Activated CD4-positive, alpha-beta memory T cell treated with anti-CD3 and anti-CD28 coated beads, Interleukin-2, amount 10 ng/mL, durations not matched to agents 7 days and 5 days (primary cell): Measurements from ENCODE around the gene ARHGAP21. TPM values are rescaled to one million over a fixed set of nuclear protein-coding genes. Genes with fewer than 3 reads are reported as not detected.
A peak's percentile ranks its signal among the peaks of the same experiment; 100 is the strongest.

Experiments used
- CTCF ChIA-PET: fragments of 350-600 bp; sonication (Branson Sonifier 250); formaldehyde crosslinking; loops from one replicate; lab custom pipeline; 2021; ENCODE audit warnings: antibody characterized with exemption, inconsistent platforms; lab: Charles Lee
- POLR2A ChIA-PET: fragments of 350-600 bp; sonication (Branson Sonifier 250); formaldehyde crosslinking; loops from one replicate; lab custom pipeline; 2021; ENCODE audit warnings: antibody characterized with exemption; lab: Charles Lee
- DNase-seq: peaks from one replicate; pipeline ENCODE4 v3.0.0-alpha.2; 2020
- H3K27ac Mint-ChIP-seq: one replicate; pipeline ENCODE4 v1.8.0; 2021; ENCODE audit warnings: mild to moderate bottlenecking, mixed read lengths
- H3K27me3 Mint-ChIP-seq: one replicate; pipeline ENCODE4 v1.8.0; 2021; ENCODE audit warnings: mixed read lengths
- H3K36me3 Mint-ChIP-seq: one replicate; pipeline ENCODE4 v1.8.0; 2021; ENCODE audit warnings: low read depth, mixed read lengths
- H3K4me1 Mint-ChIP-seq: one replicate; pipeline ENCODE4 v1.8.0; 2021; ENCODE audit warnings: mixed read lengths
- H3K4me3 Mint-ChIP-seq: one replicate; pipeline ENCODE4 v1.8.0; 2021; ENCODE audit warnings: mild to moderate bottlenecking, mixed read lengths
- H3K9me3 Mint-ChIP-seq: one replicate; pipeline ENCODE4 v1.8.0; 2021; ENCODE audit warnings: mixed read lengths
- total RNA-seq, 2 experiments: library from RNA; stranded (reverse); gene quantifications; one replicate each; pipeline ENCODE4 v1.2.3, GENCODE V29; 2021

Gene ARHGAP21
- total RNA-seq, 2 experiments from 2014 or later, result 35.6 to 36.0 TPM

GRCh38 chr10:24720096-24720495, 3.6 kb downstream of the ARHGAP21 start:
- peaks cover 22% of the 10 kb centered on the region for H3K36me3 Mint-ChIP-seq
- no peaks in the 10 kb centered on the region for H3K9me3 Mint-ChIP-seq
- no peak for DNase-seq
- POLR2A ChIA-PET, result no interaction called here
- H3K27ac Mint-ChIP-seq, result no peak overlapping the region
- peaks cover 30% of the 10 kb centered on the region for H3K4me1 Mint-ChIP-seq
- no peaks in the 10 kb centered on the region for H3K27me3 Mint-ChIP-seq
- H3K4me3 Mint-ChIP-seq, result no peak overlapping the region
- CTCF ChIA-PET, result no interaction called here

DNA sequence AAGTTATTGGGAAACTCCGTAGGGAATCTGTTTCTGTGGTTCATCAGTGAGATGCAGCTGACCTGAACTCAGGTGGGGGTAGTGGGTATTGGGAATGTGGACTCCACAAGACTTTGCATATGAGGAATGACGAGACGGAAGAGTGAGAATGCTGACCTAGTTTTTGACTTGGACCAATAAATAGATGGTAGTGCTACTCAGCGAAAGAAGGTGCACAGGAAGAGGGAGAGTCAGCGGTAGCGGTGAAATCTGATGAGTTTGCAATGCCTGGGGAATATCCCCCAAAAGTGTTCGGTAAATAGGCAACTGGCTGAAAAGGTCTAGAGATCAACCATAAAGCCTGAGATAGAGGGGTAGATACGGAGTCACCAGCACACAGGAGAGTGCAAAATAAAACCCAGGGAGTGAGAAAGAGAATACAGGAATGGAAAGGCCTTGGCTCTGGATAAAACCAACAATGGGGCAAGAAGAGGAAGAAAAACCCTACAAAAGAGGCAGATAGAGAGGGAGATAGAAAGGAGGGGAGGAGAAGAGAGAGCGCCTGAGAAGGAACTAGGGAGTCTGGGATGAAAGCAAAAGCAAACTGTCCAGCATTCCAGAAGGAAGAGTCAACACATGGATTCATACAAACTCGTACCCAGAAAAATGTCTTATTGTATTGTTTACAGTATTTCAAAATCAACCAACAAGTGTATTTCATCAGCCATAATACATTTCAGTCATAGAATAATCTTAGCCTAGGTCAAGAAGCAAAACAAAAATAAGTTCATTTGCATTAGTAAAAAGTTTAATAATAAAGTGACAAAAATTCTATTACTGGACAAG, 5.4 kb downstream of the ARHGAP21 start:
- H3K27ac Mint-ChIP-seq, result no peak overlapping the region
- no peak for DNase-seq
- H3K36me3 Mint-ChIP-seq, result peaks cover 22% of the 10 kb centered on the region
- H3K27me3 Mint-ChIP-seq, result no peaks in the 10 kb centered on the region
- H3K4me3 Mint-ChIP-seq, result no peak overlapping the region
- ChIA-PET CTCF (no interaction called here), POLR2A (interaction anchor here (0.9 kb wide), 1 partner anchor 8 kb away, joined by 3 read pairs; no protein-coding TSS in a partner anchor)
- peaks cover 28% of the 10 kb centered on the region for H3K4me1 Mint-ChIP-seq
- no peaks in the 10 kb centered on the region for H3K9me3 Mint-ChIP-seq

GRCh38 chr10:24716295-24716694, 7.4 kb downstream of the ARHGAP21 start:
- H3K9me3 Mint-ChIP-seq, result no peaks in the 10 kb centered on the region
- no peak for DNase-seq
- peaks cover 18% of the 10 kb centered on the region for H3K36me3 Mint-ChIP-seq
- no peaks in the 10 kb centered on the region for H3K27me3 Mint-ChIP-seq
- CTCF ChIA-PET, result no interaction called here
- no peak overlapping the region for H3K27ac Mint-ChIP-seq
- POLR2A ChIA-PET, result no interaction called here
- peaks cover 18% of the 10 kb centered on the region for H3K4me1 Mint-ChIP-seq
- no peak overlapping the region for H3K4me3 Mint-ChIP-seq

- Mint-ChIP-seq H3K4me3 (no peak overlapping the region), H3K27me3 (no peaks in the 10 kb centered on the region), H3K36me3 (peaks cover 13% of the 10 kb centered on the region), H3K4me1 (peaks cover 10% of the 10 kb centered on the region), H3K27ac (no peak overlapping the region), H3K9me3 (no peaks in the 10 kb centered on the region)
- no peak for DNase-seq
- CTCF ChIA-PET, result no interaction called here
- POLR2A ChIA-PET, result no interaction called here
Measured at GRCh38 chr10:24715246-24715769, 8.4 kb downstream of the ARHGAP21 start.

GRCh38 chr10:24713086-24713485, 10.6 kb downstream of the ARHGAP21 start:
- peaks cover 6% of the 10 kb centered on the region for H3K36me3 Mint-ChIP-seq
- POLR2A ChIA-PET, result no interaction called here
- no peaks in the 10 kb centered on the region for H3K27me3 Mint-ChIP-seq
- H3K4me3 Mint-ChIP-seq, result no peak overlapping the region
- DNase-seq, result no peak
- peaks cover 9% of the 10 kb centered on the region for H3K4me1 Mint-ChIP-seq
- H3K9me3 Mint-ChIP-seq, result no peaks in the 10 kb centered on the region
- no peak overlapping the region for H3K27ac Mint-ChIP-seq
- CTCF ChIA-PET, result no interaction called here

DNA sequence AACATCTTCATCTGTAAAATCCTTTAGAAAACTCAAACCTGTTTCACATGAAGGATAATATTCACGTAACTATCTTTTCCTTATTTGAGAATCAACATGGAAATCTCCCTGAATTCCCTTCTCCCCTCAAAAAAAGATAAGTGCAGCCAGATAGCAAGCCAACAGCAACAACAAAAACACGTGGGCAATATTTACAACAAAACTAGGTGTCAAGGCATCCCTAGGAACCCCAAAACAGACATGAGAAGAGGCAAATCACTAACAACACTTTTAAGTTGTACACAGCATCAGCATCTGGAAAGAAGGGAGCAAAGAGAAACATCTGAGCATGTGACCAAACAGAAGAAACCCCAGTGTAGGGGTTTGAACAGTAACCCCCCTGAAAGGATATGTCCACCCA, 12.2 kb downstream of the ARHGAP21 start:
- H3K9me3 Mint-ChIP-seq, result no peaks in the 10 kb centered on the region
- peaks cover 9% of the 10 kb centered on the region for H3K4me1 Mint-ChIP-seq
- DNase-seq, result no peak
- no peaks in the 10 kb centered on the region for H3K27me3 Mint-ChIP-seq
- H3K27ac Mint-ChIP-seq, result no peak overlapping the region
- H3K4me3 Mint-ChIP-seq, result no peak overlapping the region
- H3K36me3 Mint-ChIP-seq, result peaks cover 6% of the 10 kb centered on the region
- ChIA-PET POLR2A (no interaction called here), CTCF (no interaction called here)

GRCh38 chr10:24708081-24708480, 15.6 kb downstream of the ARHGAP21 start:
- POLR2A ChIA-PET, result interaction anchor here (1.0 kb wide), 1 partner anchor 21 kb away, joined by 3 read pairs; no protein-coding TSS in a partner anchor
- Mint-ChIP-seq H3K36me3 (peaks cover 6% of the 10 kb centered on the region), H3K4me3 (no peak overlapping the region), H3K9me3 (no peaks in the 10 kb centered on the region), H3K27ac (no peak overlapping the region), H3K4me1 (peaks cover 13% of the 10 kb centered on the region), H3K27me3 (no peaks in the 10 kb centered on the region)
- CTCF ChIA-PET, result interaction anchor here (0.8 to 2.7 kb wide), 2 partner anchors 16 to 64 kb away, joined by 3 to 11 read pairs; partner anchors contain the start of gene ARHGAP21
- no peak for DNase-seq

DNA sequence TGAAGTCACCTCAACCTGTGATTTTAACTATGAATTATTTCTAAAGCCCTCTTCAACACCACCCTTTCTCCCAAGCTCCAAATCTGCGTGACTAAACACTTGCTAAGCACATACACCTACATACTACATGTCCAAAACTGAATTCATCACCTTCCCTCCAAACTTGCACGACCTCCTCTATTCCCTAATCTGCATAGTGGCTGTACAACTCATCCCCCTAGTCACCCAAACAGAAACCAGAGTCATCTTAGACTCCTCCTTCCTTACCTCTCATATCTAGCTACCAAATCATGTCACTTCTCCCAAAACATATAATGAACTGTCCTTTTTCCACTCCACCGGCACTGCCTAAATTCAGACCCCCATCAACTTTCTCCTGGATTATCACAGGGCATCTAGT, 16.2 kb downstream of the ARHGAP21 start:
- ChIA-PET CTCF (interaction anchor here (0.8 to 2.7 kb wide), 3 partner anchors 13 to 63 kb away, joined by 3 to 11 read pairs (median 3); partner anchors contain the start of gene ARHGAP21), POLR2A (interaction anchor here (0.5 to 1.0 kb wide), 3 partner anchors 15 to 663 kb away, joined by 3 read pairs; no protein-coding TSS in a partner anchor)
- no peaks in the 10 kb centered on the region for H3K27me3 Mint-ChIP-seq
- no peak overlapping the region for H3K4me3 Mint-ChIP-seq
- H3K9me3 Mint-ChIP-seq, result no peaks in the 10 kb centered on the region
- H3K36me3 Mint-ChIP-seq, result peaks cover 6% of the 10 kb centered on the region
- no peak for DNase-seq
- no peak overlapping the region for H3K27ac Mint-ChIP-seq
- H3K4me1 Mint-ChIP-seq, result peaks cover 15% of the 10 kb centered on the region

GRCh38 chr10:24706479-24707118, 17.1 kb downstream of the ARHGAP21 start:
- H3K36me3 Mint-ChIP-seq, result peaks cover 6% of the 10 kb centered on the region
- peak; percentile 44 for DNase-seq
- H3K4me3 Mint-ChIP-seq, result no peak overlapping the region
- POLR2A ChIA-PET, result interaction anchor here (0.5 to 1.8 kb wide), 3 partner anchors 16 to 663 kb away, joined by 3 to 7 read pairs (median 3); partner anchors contain the start of gene ARHGAP21
- peaks cover 21% of the 10 kb centered on the region for H3K4me1 Mint-ChIP-seq
- no peaks in the 10 kb centered on the region for H3K27me3 Mint-ChIP-seq
- no peak overlapping the region for H3K27ac Mint-ChIP-seq
- H3K9me3 Mint-ChIP-seq, result no peaks in the 10 kb centered on the region
- CTCF ChIA-PET, result interaction anchor here (0.8 to 2.7 kb wide), 4 partner anchors 12 to 85 kb away, joined by 3 to 11 read pairs (median 4); partner anchors contain the start of gene ARHGAP21

GRCh38 chr10:24703700-24704099, 20.0 kb downstream of the ARHGAP21 start:
- no peak for DNase-seq
- ChIA-PET POLR2A (no interaction called here), CTCF (no interaction called here)
- H3K27ac Mint-ChIP-seq, result no peak overlapping the region
- no peaks in the 10 kb centered on the region for H3K9me3 Mint-ChIP-seq
- no peaks in the 10 kb centered on the region for H3K36me3 Mint-ChIP-seq
- peaks cover 22% of the 10 kb centered on the region for H3K4me1 Mint-ChIP-seq
- H3K4me3 Mint-ChIP-seq, result no peak overlapping the region
- no peaks in the 10 kb centered on the region for H3K27me3 Mint-ChIP-seq

DNA sequence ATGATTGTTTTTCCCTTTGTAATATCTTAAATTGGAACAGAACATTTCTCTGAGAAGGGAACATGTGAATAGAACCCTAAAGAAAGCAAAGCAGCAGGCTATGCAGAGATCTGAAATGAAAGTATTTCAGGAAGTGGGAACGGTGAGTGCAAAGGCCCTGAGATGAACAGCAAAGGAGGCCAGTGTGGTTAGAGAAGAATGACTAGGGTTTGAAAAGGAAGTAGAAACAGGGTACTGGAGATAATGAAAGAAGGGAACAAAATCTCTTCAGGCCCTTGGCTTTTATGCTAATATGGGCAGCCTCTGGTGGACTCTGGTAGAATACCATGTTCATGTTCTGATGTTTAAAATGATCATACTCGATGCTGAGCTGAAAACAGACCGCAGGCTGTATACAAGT, 22.2 kb downstream of the ARHGAP21 start:
- ChIA-PET CTCF (interaction anchor here (0.7 to 1.1 kb wide), 5 partner anchors 13 to 343 kb away, joined by 3 to 4 read pairs (median 3); no protein-coding TSS in a partner anchor), POLR2A (no interaction called here)
- Mint-ChIP-seq H3K4me3 (no peak overlapping the region), H3K36me3 (no peaks in the 10 kb centered on the region), H3K4me1 (peaks cover 22% of the 10 kb centered on the region), H3K9me3 (no peaks in the 10 kb centered on the region), H3K27ac (peak overlapping the region; percentile 41), H3K27me3 (no peaks in the 10 kb centered on the region)
- peak; percentile 41 for DNase-seq

GRCh38 chr10:24700948-24701347, 22.7 kb downstream of the ARHGAP21 start:
- Mint-ChIP-seq H3K4me3 (no peak overlapping the region), H3K9me3 (no peaks in the 10 kb centered on the region), H3K4me1 (peaks cover 22% of the 10 kb centered on the region), H3K36me3 (no peaks in the 10 kb centered on the region), H3K27me3 (no peaks in the 10 kb centered on the region), H3K27ac (no peak overlapping the region)
- CTCF ChIA-PET, result interaction anchor here (0.7 to 1.1 kb wide), 5 partner anchors 12 to 381 kb away, joined by 3 to 4 read pairs (median 3); no protein-coding TSS in a partner anchor
- DNase-seq, result no peak
- POLR2A ChIA-PET, result no interaction called here
